DND-41 (cell line): ENCODE data around the gene SMAD7.

Experiments
- ATAC-seq: fragments of 200-7000 bp; cut with Tn5 transposase; 3 replicates; pipeline ENCODE4 v1.9.1; 2021; ENCODE audit warnings: low read depth; ENCODE audit not compliant: insufficient read depth
- DNase-seq: peaks from one replicate; pipeline ENCODE4 v3.0.0-alpha.2; 2020
- H2AFZ ChIP-seq: 2 replicates; pipeline ENCODE4 v1.6.0; 2012; ENCODE audit warnings: low read depth, low read length
- H3K27ac ChIP-seq: 2 replicates; pipeline ENCODE4 v1.5.1; 2012; ENCODE audit warnings: low read length, inconsistent platforms
- H3K27me3 ChIP-seq: fragments of 200-600 bp; sonication (generic); 2 replicates; pipeline ENCODE4 v1.6.0; 2012; ENCODE audit warnings: low read length, mild to moderate bottlenecking, inconsistent platforms; ENCODE audit not compliant: insufficient read depth, poor library complexity
- H3K36me3 ChIP-seq: 2 replicates; pipeline ENCODE4 v1.5.1; 2012; ENCODE audit warnings: low read length, inconsistent platforms; ENCODE audit not compliant: insufficient read depth
- H3K4me1 ChIP-seq: 2 replicates; pipeline ENCODE4 v1.5.1; 2012; ENCODE audit warnings: mild to moderate bottlenecking, low read length; ENCODE audit not compliant: insufficient read depth
- H3K4me2 ChIP-seq: 2 replicates; pipeline ENCODE4 v1.6.0; 2012; ENCODE audit warnings: mild to moderate bottlenecking, moderate library complexity, low read length, inconsistent platforms; ENCODE audit not compliant: insufficient read depth
- H3K4me3 ChIP-seq, 2 experiments: fragments of 200-600 bp in 1 of 2; shearing (Covaris generic) in 1 of 2; 2 replicates each; pipeline ENCODE4 v1.5.1; 2012 to 2016; ENCODE audit warnings: inconsistent platforms in 2 of 2, low read length in 2 of 2, mild to moderate bottlenecking in 2 of 2, low read depth in 1 of 2, moderate library complexity in 1 of 2
- H3K79me2 ChIP-seq: 2 replicates; pipeline ENCODE4 v1.6.0; 2012; ENCODE audit warnings: low read length, inconsistent platforms; ENCODE audit not compliant: insufficient read depth
- H3K9ac ChIP-seq: 2 replicates; pipeline ENCODE4 v1.6.0; 2012; ENCODE audit warnings: low read depth, mild to moderate bottlenecking, inconsistent platforms, low read length, moderate library complexity
- H3K9me3 ChIP-seq: 2 replicates; pipeline ENCODE4 v1.5.1; 2012; ENCODE audit warnings: low read length, moderate library complexity, mild to moderate bottlenecking, inconsistent platforms; ENCODE audit not compliant: insufficient read depth, severe bottlenecking
- H4K20me1 ChIP-seq: 2 replicates; pipeline ENCODE4 v1.6.0; 2012; ENCODE audit warnings: low read length; ENCODE audit not compliant: insufficient read depth
- EZH2 ChIP-seq: IDR thresholded peaks from 3 replicates; pipeline ENCODE4 v1.6.1; 2012; ENCODE audit warnings: borderline replicate concordance, low read depth, mild to moderate bottlenecking, moderate library complexity, low read length, inconsistent platforms; ENCODE audit not compliant: severe bottlenecking
- TF ChIP-seq, protein P1 (sequence below): IDR thresholded peaks from 2 replicates; pipeline ENCODE4 v1.5.1; 2012; ENCODE audit warnings: borderline replicate concordance, low read length, moderate library complexity, mild to moderate bottlenecking; ENCODE audit not compliant: poor library complexity, severe bottlenecking; ENCODE audit errors: extremely low read depth

SMAD7 gene

DNA sequence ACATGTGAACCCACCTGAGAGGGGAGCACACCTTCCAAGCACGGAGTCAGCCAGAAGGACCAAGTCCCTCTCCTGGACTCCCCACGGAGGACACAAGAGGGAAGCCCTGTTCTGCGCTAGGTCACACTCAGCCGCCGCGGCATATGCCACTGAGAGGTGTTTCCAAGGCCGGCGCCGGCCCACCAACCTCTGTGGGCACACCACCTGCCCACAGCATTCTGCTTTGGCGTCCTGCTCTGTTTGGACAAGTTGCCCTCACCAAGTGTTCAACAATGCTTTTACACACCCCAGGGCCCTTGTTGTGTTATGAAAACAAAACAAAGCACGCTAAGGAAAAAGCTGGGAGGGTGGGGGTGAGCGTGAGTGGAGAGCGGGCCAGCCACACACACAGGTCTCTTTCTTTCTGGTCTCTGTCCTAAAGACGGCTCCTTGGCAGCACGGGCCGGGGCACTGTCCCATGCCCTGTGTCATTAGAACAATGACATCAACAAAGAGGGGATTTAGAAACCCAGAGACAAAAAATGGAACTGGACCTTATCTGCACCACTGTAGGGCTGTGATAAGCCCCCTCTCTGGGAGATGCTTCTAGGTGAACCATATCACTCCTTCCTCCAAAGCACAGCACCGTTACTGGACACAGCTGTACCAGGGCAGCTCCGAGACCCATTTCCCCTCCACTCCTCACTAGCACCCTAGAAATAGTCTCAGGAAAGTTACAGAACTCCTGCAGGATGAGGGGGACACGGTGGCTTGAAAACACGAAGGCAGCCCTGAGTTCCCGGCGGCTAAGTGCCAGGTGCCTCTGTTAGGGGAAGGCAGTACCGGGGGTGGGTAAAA is 17.0 kb downstream of the SMAD7 start:
- Histone ChIP-seq H2AFZ (peak overlapping the region; percentile 40), H3K9me3 (no peaks in the 10 kb centered on the region), H3K4me3 (peak overlapping the region in 1 of 2 experiments; percentile 28; a peak in 1 of 4 replicates), H3K4me1 (peaks cover 62% of the 10 kb centered on the region), H3K27ac (peak overlapping the region; percentile 88), H3K36me3 (no peaks in the 10 kb centered on the region; the same call in 1 of the 2 replicates), H4K20me1 (no peaks in the 10 kb centered on the region), H3K79me2 (peaks cover 52% of the 10 kb centered on the region), H3K27me3 (no peaks in the 10 kb centered on the region), H3K4me2 (peak overlapping the region; percentile 45), H3K9ac (peak overlapping the region; percentile 48)
- TF ChIP-seq, protein P1, sequence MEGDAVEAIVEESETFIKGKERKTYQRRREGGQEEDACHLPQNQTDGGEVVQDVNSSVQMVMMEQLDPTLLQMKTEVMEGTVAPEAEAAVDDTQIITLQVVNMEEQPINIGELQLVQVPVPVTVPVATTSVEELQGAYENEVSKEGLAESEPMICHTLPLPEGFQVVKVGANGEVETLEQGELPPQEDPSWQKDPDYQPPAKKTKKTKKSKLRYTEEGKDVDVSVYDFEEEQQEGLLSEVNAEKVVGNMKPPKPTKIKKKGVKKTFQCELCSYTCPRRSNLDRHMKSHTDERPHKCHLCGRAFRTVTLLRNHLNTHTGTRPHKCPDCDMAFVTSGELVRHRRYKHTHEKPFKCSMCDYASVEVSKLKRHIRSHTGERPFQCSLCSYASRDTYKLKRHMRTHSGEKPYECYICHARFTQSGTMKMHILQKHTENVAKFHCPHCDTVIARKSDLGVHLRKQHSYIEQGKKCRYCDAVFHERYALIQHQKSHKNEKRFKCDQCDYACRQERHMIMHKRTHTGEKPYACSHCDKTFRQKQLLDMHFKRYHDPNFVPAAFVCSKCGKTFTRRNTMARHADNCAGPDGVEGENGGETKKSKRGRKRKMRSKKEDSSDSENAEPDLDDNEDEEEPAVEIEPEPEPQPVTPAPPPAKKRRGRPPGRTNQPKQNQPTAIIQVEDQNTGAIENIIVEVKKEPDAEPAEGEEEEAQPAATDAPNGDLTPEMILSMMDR, result no peak
- TF ChIP-seq EZH2, result no peak
- DNase-seq (peak; percentile 32), ATAC-seq (0 out of 3 replicates have a peak, but pooled peaks have one; percentile 10)

DNA sequence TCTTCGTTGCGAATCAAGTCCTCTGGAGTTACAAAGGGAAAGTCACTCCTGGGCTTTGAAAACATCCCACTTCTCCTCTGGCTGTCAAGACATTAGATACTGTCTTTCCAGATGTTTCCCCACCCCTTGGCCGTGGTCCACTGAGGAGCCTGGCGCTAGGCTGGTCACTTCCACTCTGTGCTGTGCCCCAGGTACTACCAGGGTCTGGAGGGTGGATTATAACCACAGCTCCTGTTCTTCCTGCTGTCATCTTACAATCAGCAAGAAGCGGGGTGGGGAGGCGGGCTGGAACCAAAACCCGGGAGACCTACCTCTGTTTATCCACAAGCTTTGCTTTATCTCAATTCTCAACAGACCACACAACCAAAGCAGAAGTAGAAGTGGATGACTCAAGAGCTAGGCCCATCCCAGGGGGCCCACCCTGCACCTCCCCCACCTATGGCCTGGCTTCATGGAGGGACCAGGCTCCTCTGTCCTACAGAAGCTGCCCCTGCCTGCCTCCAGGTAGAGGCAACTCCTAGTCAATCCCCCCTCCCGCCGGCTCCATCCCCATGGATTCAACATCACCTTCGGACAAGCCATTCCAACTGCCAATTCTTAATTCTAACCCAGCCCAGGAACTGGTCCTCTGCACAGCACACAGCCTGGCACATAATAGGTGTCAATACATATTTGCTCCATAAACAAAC is 17.8 kb downstream of the SMAD7 start:
- Histone ChIP-seq H3K79me2 (peaks cover 48% of the 10 kb centered on the region), H3K4me3 (no peak overlapping the region)
- DNase-seq, result peak; percentile 37

DNA sequence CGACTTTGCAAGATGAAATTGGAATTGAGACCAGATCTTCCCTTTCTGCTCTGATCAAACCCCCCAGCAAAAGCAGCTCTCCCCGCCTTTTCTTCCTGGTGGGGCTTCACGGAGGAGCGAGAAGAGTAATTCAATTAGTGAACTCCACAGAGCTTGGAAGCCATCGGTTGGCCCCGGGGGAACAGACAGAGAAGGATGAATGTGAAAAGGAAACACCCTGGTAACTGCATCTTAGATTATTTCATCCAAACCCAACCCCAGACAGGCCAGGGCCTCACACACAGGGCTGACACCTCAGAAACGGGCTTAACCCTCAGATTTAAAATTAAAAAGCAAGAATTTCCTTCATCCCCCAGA is 18.3 kb downstream of the SMAD7 start:
- Histone ChIP-seq H3K79me2 (peaks cover 53% of the 10 kb centered on the region), H2AFZ (no peak overlapping the region), H3K9me3 (no peaks in the 10 kb centered on the region), H3K27ac (peak overlapping the region; percentile 88), H3K36me3 (no peaks in the 10 kb centered on the region), H3K4me3 (no peak overlapping the region), H3K4me1 (peaks cover 70% of the 10 kb centered on the region), H3K27me3 (no peaks in the 10 kb centered on the region), H3K9ac (peak overlapping the region; percentile 11; the same call in 1 of the 2 replicates), H3K4me2 (no peak overlapping the region), H4K20me1 (0 out of 2 replicates have a peak, but pooled peaks cover 5% of the 10 kb centered on the region)
- DNase-seq (no peak), ATAC-seq (no peak)
- no peak for TF ChIP-seq EZH2
- TF ChIP-seq, protein P1, result no peak

More for the DNA sequence above, 17.8 kb downstream of the SMAD7 start:
- Histone ChIP-seq H3K4me2 (no peak overlapping the region), H3K4me1 (peaks cover 67% of the 10 kb centered on the region), H2AFZ (no peak overlapping the region), H3K9ac (peak overlapping the region; percentile 48), H3K27me3 (no peaks in the 10 kb centered on the region), H3K9me3 (no peaks in the 10 kb centered on the region), H3K27ac (peak overlapping the region; percentile 88), H4K20me1 (0 out of 2 replicates have a peak, but pooled peaks cover 2% of the 10 kb centered on the region), H3K36me3 (no peaks in the 10 kb centered on the region)
- TF ChIP-seq EZH2, result no peak
- TF ChIP-seq, protein P1, result no peak
- ATAC-seq, result no peak
